Body of pancreas (tissue), 4 donors: ENCODE measurements around the gene TRAPPC5. TPM values are rescaled to one million over a fixed set of nuclear protein-coding genes. Genes with fewer than 3 reads are reported as not detected.

Experiments used
- ATAC-seq: fragments of 150-250 bp; one replicate; pipeline ENCODE4 v1.9.1; 2016
- DNase-seq, 4 donors: peaks; one replicate each; pipeline ENCODE4 v3.0.0-alpha.2; 2019
- H3K27ac ChIP-seq, 4 donors: fragments of 200-600 bp; sonication (generic); 1 replicate in 3 of 4; 2 replicates in 1 of 4; pipeline versions ENCODE4 v1.5.1 to v1.6.1; 2016 to 2019; ENCODE audit warnings: mild to moderate bottlenecking in 1 of 4, mixed read lengths in 1 of 4, moderate library complexity in 1 of 4
- H3K27me3 ChIP-seq, 2 donors: fragments of 200-600 bp; sonication (generic); one replicate each; pipeline ENCODE4 v1.6.0; 2016; ENCODE audit warnings: mild to moderate bottlenecking in 1 of 2
- H3K36me3 ChIP-seq, 2 donors: fragments of 200-600 bp; sonication (generic); replicated peaks in 1 of 2; 2 replicates each; pipeline ENCODE4 v1.5.1; 2016; ENCODE audit warnings: low read depth in 2 of 2; ENCODE audit not compliant: insufficient read depth in 1 of 2
- H3K4me1 ChIP-seq: fragments of 200-600 bp; sonication (generic); one replicate; pipeline ENCODE4 v1.6.0; 2016
- H3K4me3 ChIP-seq, 2 donors: fragments of 200-600 bp; sonication (generic); 1 replicate in 1 of 2; 2 replicates in 1 of 2; pipeline ENCODE4 v1.5.1; 2016 to 2019
- H3K9me3 ChIP-seq, 3 donors: fragments of 200-600 bp; sonication (generic); 1 replicate in 2 of 3; 2 replicates in 1 of 3; pipeline ENCODE4 v1.5.1; 2016
- CTCF ChIP-seq, 7 experiments: fragments of 450-650 bp in 4 of 7; fragments of 200-600 bp in 3 of 7; sonication (generic) in 3 of 7; IDR thresholded peaks; one replicate each; pipeline ENCODE4 v1.5.1; 2016 to 2019; ENCODE audit warnings: antibody characterized with exemption in 7 of 7
- POLR2A ChIP-seq, 3 donors: fragments of 450-650 bp; IDR thresholded peaks; one replicate each; pipeline ENCODE4 v1.6.1; 2016; ENCODE audit warnings: antibody characterized with exemption in 3 of 3, mild to moderate bottlenecking in 2 of 3
- WGBS, 2 donors: methylation state at CpG; one replicate each; pipeline ENCODE4 v1.1.5; 2017; 5-methylcytosine and 5-hydroxymethylcytosine counted together
- intact Hi-C: fragments of 100-400 bp; cut with DNase I; formaldehyde crosslinking; loops from one replicate; pipeline ENCODE4 v1.15.1; 2023
- total RNA-seq, 2 donors: library from RNA; depleted of rRNA; stranded (reverse); fragments of >200 nt; gene quantifications; one replicate each; pipeline ENCODE4 v1.1.0, GENCODE V29; 2016

Gene TRAPPC5
- total RNA-seq, 2 donors from 2014 or later = 10.9 to 18.7 TPM

DNA sequence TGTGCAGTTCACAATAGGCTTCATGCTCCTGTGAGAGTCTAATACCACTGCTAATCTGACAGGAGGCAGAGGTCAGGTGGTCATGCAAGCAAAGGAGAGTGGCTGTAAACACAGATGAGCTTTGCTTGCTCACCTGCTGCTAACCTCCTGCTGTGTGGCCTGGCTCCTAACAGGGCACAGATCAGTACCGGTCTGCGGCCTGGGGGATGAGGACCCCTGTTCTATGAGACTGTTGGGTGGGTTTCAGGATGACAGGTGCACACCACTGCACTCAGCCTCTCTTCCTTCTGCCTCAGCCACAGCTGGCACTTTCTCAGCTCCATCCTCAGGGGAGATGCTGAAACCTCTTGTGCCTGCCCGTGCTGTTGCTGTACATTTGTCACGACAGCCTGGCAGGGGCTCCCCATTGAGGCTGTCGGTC, 41.6 kb downstream of the TRAPPC5 start:
- Histone ChIP-seq H3K27me3 (no peaks in the 10 kb centered on the region), H3K36me3 (no peaks in the 10 kb centered on the region), H3K4me3 (no peak overlapping the region), H3K9me3 (no peaks in the 10 kb centered on the region), H3K27ac (no peak overlapping the region), H3K4me1 (no peaks in the 10 kb centered on the region)
- ATAC-seq (no peak), DNase-seq (no peak)
- intact Hi-C loops = no loop called here
- TF ChIP-seq POLR2A (IDR thresholded peaks at IDR 0.05) (no peak), CTCF (IDR thresholded peaks at IDR 0.05) (no peak)
- 22 to 34% methylated on average over 3 to 5 of the region's 5 CpGs for WGBS, 2 donors

DNA sequence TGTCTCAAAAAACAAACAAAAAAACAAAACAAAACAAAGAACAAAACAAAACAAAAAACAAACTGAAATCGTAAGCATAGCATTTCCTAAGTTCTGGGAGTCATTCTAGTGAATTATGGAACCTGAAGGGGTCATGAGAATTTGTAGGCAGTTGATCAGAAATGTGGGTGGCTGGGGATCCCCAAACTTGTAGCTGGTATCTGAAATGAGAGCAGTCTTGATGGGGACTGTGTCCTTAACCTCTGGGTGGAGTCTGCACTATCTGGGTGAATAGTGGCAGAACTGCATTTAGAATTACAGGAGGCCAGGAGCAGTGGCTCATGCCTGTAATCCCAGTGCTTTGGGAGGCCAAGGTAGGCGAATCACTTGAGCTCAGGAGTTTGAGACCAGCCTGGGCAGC, 45.2 kb downstream of the TRAPPC5 start:
- Histone ChIP-seq H3K27ac (no peak overlapping the region), H3K36me3 (no peaks in the 10 kb centered on the region), H3K4me3 (no peak overlapping the region), H3K9me3 (no peaks in the 10 kb centered on the region), H3K4me1 (no peaks in the 10 kb centered on the region), H3K27me3 (peaks cover 0 to 10% of the 10 kb centered on the region in 2 donors)
- TF ChIP-seq POLR2A (IDR thresholded peaks at IDR 0.05) (no peak), CTCF (IDR thresholded peaks at IDR 0.05) (no peak)
- intact Hi-C loops = no loop called here
- DNase-seq = no peak
- WGBS, 2 donors = 51 to 57% methylated on average over 2 of the region's 2 CpGs
- no peak for ATAC-seq

DNA sequence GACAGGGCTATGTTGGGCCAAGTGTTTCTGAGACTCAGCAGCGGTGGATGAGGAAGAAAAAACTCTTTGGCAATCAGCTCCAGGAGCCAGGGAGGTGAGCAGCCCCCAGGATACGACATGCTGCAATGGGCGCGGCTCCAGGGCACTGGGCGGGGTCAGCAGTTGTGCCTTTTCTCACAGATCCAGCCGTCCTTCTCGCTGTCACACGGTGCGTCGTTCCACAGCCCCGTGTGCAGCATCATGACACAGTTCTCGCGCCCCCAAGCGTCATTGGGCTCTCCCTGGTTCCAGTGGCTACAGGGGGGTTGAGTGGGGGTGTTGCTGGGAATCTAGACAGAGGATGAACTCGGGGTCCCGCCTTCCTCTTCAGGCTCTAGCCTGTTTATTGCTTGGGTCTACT, 48.6 kb downstream of the TRAPPC5 start:
- no peak overlapping the region for H3K4me3 ChIP-seq
- H3K27ac ChIP-seq = no peak overlapping the region
- peak in 1 of 4 donors; percentile 38 for DNase-seq
- H3K4me1 ChIP-seq = no peaks in the 10 kb centered on the region
- intact Hi-C loops = no loop called here
- H3K36me3 ChIP-seq = no peaks in the 10 kb centered on the region
- TF ChIP-seq POLR2A (IDR thresholded peaks at IDR 0.05) (no peak), CTCF (IDR thresholded peaks at IDR 0.05) (no peak)
- H3K27me3 ChIP-seq = peaks cover 0 to 10% of the 10 kb centered on the region in 2 donors
- no peak for ATAC-seq
- H3K9me3 ChIP-seq = no peaks in the 10 kb centered on the region
- WGBS, 2 donors = 7% methylated on average over 7 to 16 of the region's 16 CpGs

DNA sequence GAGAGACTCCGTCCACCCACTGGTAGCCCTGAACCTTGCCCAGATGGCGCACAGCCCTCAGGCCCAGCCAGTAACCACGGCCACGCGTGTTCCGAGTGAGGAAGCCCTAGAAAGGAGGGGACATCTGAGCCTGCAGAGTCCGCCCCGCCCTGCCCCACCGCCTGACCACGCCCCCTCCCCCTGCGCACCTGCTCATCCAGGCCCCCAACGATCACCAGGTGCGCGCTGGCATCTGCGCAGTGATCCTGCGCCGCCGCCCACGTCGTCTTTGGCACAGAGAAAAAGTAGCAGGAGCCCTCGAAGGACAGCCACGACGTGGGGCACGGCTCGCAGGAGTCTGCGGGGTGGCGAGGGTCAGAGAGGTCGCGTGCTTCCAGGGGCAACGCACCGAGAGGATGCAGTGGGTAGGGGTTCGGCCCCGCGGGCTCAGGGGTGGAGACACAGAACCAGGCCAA, 49.2 kb downstream of the TRAPPC5 start:
- WGBS, 2 donors = 3% methylated on average over 29 of the region's 34 CpGs; no CpG with 5 or more reads in 1 of the 2 donors
- Histone ChIP-seq H3K27ac (no peak overlapping the region), H3K4me1 (no peaks in the 10 kb centered on the region), H3K27me3 (peaks cover 0 to 10% of the 10 kb centered on the region in 2 donors), H3K4me3 (no peak overlapping the region), H3K36me3 (no peaks in the 10 kb centered on the region), H3K9me3 (no peaks in the 10 kb centered on the region)
- ATAC-seq (no peak), DNase-seq (no peak)
- no peak for TF ChIP-seq CTCF (IDR thresholded peaks at IDR 0.05)
- intact Hi-C loops = no loop called here
